RWPE2 (cell line): ENCODE measurements around the gene CRYGC.
A peak's percentile ranks its signal among the peaks of the same experiment; 100 is the strongest.

Source experiments
- ATAC-seq: fragments of 200-7000 bp; cut with Tn5 transposase; 3 replicates; pipeline ENCODE4 v1.9.1; 2021; ENCODE audit warnings: low read depth
- DNase-seq: peaks from one replicate; pipeline ENCODE4 v3.0.0-alpha.2; 2020; ENCODE audit warnings: low spot score
- H3K27ac ChIP-seq: fragments of 450-650 bp; 2 replicates; pipeline ENCODE4 v1.5.1; 2017; ENCODE audit warnings: mild to moderate bottlenecking; ENCODE audit not compliant: poor library complexity, severe bottlenecking
- H3K27me3 ChIP-seq: fragments of 250-450 bp; sonication (Bioruptor Pico); 2 replicates; pipeline ENCODE4 v1.5.1; 2021; ENCODE audit warnings: mild to moderate bottlenecking, moderate library complexity; ENCODE audit not compliant: insufficient read depth, poor library complexity, severe bottlenecking
- H3K36me3 ChIP-seq: fragments of 250-450 bp; sonication (Bioruptor Pico); 2 replicates; pipeline ENCODE4 v1.5.1; 2020; ENCODE audit warnings: low read depth, mild to moderate bottlenecking, moderate library complexity
- H3K4me1 ChIP-seq: fragments of 250-450 bp; sonication (Bioruptor Pico); 2 replicates; pipeline ENCODE4 v1.5.1; 2021; ENCODE audit warnings: mild to moderate bottlenecking, moderate library complexity; ENCODE audit not compliant: insufficient read depth, poor library complexity, severe bottlenecking
- H3K4me3 ChIP-seq: fragments of 250-450 bp; sonication (Bioruptor Pico); 2 replicates; pipeline ENCODE4 v1.5.1; 2021; ENCODE audit warnings: mild to moderate bottlenecking, moderate library complexity; ENCODE audit not compliant: severe bottlenecking
- H3K9me3 ChIP-seq: fragments of 250-450 bp; sonication (Bioruptor Pico); 2 replicates; pipeline ENCODE4 v1.5.1; 2021; ENCODE audit warnings: mild to moderate bottlenecking, moderate library complexity; ENCODE audit not compliant: severe bottlenecking
- TF ChIP-seq, protein P1 (sequence below): fragments of 450-650 bp; IDR thresholded peaks from one replicate; pipeline ENCODE4 v1.5.1; 2017; ENCODE audit warnings: mild to moderate bottlenecking, moderate library complexity; ENCODE audit not compliant: poor library complexity, severe bottlenecking

Gene CRYGC

DNA sequence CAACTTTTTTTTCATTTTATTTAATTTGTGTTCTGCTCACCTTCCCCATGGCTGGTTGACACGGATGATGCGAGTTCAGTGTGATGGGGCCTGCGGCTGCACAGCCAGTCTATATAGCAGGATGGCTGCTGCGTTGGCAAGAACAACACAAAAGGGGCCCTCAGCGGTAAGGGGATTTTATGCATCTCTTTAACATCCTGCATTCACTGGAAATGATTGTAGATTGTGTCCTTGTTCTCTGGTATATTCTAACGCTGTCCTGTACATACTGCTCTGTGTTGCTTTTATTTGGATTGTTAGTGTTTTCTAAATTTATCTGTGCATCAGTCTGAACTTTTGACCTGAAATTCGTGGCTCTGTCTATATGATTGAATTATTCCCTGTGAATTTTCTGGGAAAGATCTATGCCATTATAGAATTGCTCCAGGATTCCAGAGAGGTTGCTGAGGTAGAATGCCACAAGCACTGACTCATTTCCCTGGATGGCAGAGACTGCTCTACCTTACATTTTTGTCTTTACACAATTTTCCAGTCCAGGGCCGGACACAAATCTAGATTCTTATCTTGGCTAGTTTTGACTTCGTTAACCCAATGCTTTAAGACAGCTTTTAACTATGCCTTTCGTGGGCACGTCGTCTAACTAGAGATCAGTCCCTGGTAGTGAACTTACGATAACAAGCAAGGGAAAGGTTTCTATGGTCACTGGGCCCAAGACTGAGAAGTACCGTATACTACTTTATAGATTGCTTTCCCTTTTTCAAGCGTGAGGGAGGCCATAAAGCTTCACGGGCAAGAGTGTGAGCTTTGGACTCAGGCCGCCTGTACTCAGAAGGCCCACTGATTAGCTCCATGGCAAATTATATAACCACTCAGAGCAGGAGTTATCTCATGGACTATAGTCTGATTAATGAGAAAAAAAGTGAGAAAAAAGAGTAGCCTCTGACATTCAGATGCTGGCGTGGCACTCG is at the start of gene CRYGC:
TSS of gene CRYGC (minus strand) at position 85 of the 968 bp plus-strand sequence. CDS start at position 49, 36 bp downstream.
- ATAC-seq (peak; percentile 97), DNase-seq (no peak)
- peak within 1 kb of the TSS; percentile 50 for H3K27ac ChIP-seq

GRCh38 chr2:208179028-208179609 is 49.5 kb upstream of the CRYGC start:
- DNase-seq: no peak
- Histone ChIP-seq H3K9me3 (no peaks in the 10 kb centered on the region), H3K36me3 (no peaks in the 10 kb centered on the region), H3K27ac (no peak overlapping the region), H3K27me3 (no peaks in the 10 kb centered on the region), H3K4me3 (no peak overlapping the region), H3K4me1 (no peaks in the 10 kb centered on the region)
- no peak for ATAC-seq
- TF ChIP-seq, protein P1, sequence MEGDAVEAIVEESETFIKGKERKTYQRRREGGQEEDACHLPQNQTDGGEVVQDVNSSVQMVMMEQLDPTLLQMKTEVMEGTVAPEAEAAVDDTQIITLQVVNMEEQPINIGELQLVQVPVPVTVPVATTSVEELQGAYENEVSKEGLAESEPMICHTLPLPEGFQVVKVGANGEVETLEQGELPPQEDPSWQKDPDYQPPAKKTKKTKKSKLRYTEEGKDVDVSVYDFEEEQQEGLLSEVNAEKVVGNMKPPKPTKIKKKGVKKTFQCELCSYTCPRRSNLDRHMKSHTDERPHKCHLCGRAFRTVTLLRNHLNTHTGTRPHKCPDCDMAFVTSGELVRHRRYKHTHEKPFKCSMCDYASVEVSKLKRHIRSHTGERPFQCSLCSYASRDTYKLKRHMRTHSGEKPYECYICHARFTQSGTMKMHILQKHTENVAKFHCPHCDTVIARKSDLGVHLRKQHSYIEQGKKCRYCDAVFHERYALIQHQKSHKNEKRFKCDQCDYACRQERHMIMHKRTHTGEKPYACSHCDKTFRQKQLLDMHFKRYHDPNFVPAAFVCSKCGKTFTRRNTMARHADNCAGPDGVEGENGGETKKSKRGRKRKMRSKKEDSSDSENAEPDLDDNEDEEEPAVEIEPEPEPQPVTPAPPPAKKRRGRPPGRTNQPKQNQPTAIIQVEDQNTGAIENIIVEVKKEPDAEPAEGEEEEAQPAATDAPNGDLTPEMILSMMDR: no peak

More for the DNA sequence above, at the start of gene CRYGC:
- H3K9me3 ChIP-seq: no peaks in the 10 kb centered on the region
- H3K27me3 ChIP-seq: no peaks in the 10 kb centered on the region
- peaks cover 7% of the 10 kb centered on the region for H3K4me1 ChIP-seq
- TF ChIP-seq, protein P1: no peak
- H3K4me3 ChIP-seq: no peak within 1 kb of the TSS
- no peaks in the 10 kb centered on the region for H3K36me3 ChIP-seq

- TF ChIP-seq, protein P1: no peak
- Histone ChIP-seq H3K4me3 (no peak overlapping the region), H3K27me3 (no peaks in the 10 kb centered on the region), H3K27ac (no peak overlapping the region), H3K36me3 (no peaks in the 10 kb centered on the region), H3K9me3 (no peaks in the 10 kb centered on the region), H3K4me1 (no peaks in the 10 kb centered on the region)
- DNase-seq (no peak), ATAC-seq (no peak)
These were observed 46.2 kb upstream of the CRYGC start for GRCh38 chr2:208175840-208176153.

- no peaks in the 10 kb centered on the region for H3K27me3 ChIP-seq
- no peak overlapping the region for H3K27ac ChIP-seq
- H3K9me3 ChIP-seq: no peaks in the 10 kb centered on the region
- TF ChIP-seq, protein P1: peak; percentile 91
- H3K4me3 ChIP-seq: no peak overlapping the region
- ATAC-seq (peak; percentile 99), DNase-seq (no peak)
- H3K4me1 ChIP-seq: no peaks in the 10 kb centered on the region
- H3K36me3 ChIP-seq: no peaks in the 10 kb centered on the region
These were observed 45.6 kb upstream of the CRYGC start for GRCh38 chr2:208175069-208175839.
